ENCODE measurements around the gene IFNA4.
"Not testable (repeated sequence)": the region's sequence is repeated elsewhere in the genome, so short reads cannot be mapped to it uniquely, and the experiment has no call there.

Gene IFNA4

GRCh38 chr9:21187487-21187886, at the start of gene IFNA4:
Gene IFNA4 (minus strand): TSS chr9:21187587. CDS start chr9:21187531, 56 bp downstream.
- not testable (repeated sequence) for DNase-seq

- DNase-seq = not testable (repeated sequence)
Observed at GRCh38 chr9:21236360-21236714, 49.0 kb upstream of the IFNA4 start.

GRCh38 chr9:21235468-21236359, 48.3 kb upstream of the IFNA4 start:
- DNase-seq = peak; percentile 8

GRCh38 chr9:21234153-21234687, 46.8 kb upstream of the IFNA4 start:
- no peak for DNase-seq

GRCh38 chr9:21233258-21233657, 45.9 kb upstream of the IFNA4 start:
- DNase-seq = no peak

- DNase-seq = no peak
Observed at GRCh38 chr9:21228122-21228521, 40.7 kb upstream of the IFNA4 start, which contains the start of gene IFNA17. Gene IFNA17 (minus strand): TSS chr9:21228222. CDS start chr9:21228173, 49 bp downstream.

GRCh38 chr9:21217211-21217610, 29.8 kb upstream of the IFNA4 start, which contains the start of gene IFNA16:
Gene IFNA16 (minus strand): TSS chr9:21217311. CDS start chr9:21217305, 6 bp downstream.
- not testable (repeated sequence) for DNase-seq

GRCh38 chr9:21213411-21214326, 26.3 kb upstream of the IFNA4 start:
- not testable (repeated sequence) for DNase-seq

- DNase-seq = not testable (repeated sequence)
Observed at GRCh38 chr9:21212160-21212559, 24.8 kb upstream of the IFNA4 start.

GRCh38 chr9:21210782-21211181, 23.4 kb upstream of the IFNA4 start:
- not testable (repeated sequence) for DNase-seq

GRCh38 chr9:21210311-21210710, 22.9 kb upstream of the IFNA4 start:
- no peak for DNase-seq

GRCh38 chr9:21207043-21207442, 19.7 kb upstream of the IFNA4 start, which contains the start of gene IFNA10:
Gene IFNA10 (minus strand): TSS chr9:21207143. CDS start chr9:21207097, 46 bp downstream.
- DNase-seq = not testable (repeated sequence)

- DNase-seq = no peak
Observed at GRCh38 chr9:21205204-21205603, 17.8 kb upstream of the IFNA4 start.

GRCh38 chr9:21202105-21202504, 14.7 kb upstream of the IFNA4 start, which contains the start of gene IFNA7:
Gene IFNA7 (minus strand): TSS chr9:21202205. CDS start chr9:21202165, 40 bp downstream.
- DNase-seq = not testable (repeated sequence)

- peak; percentile 17 for DNase-seq
Observed at GRCh38 chr9:21194867-21195776, 7.7 kb upstream of the IFNA4 start.

- DNase-seq = not testable (repeated sequence)
Observed at GRCh38 chr9:21182810-21183736, 4.3 kb downstream of the IFNA4 start.

- no peak for DNase-seq
Observed at GRCh38 chr9:21174671-21175070, 12.7 kb downstream of the IFNA4 start.

GRCh38 chr9:21172156-21172555, 15.2 kb downstream of the IFNA4 start:
- DNase-seq = no peak

GRCh38 chr9:21171351-21171750, 16.0 kb downstream of the IFNA4 start:
- DNase-seq = no peak

GRCh38 chr9:21166560-21166959, 20.8 kb downstream of the IFNA4 start, which contains the start of gene IFNA21:
Gene IFNA21 (minus strand): TSS chr9:21166660. CDS start chr9:21166612, 48 bp downstream.
- DNase-seq = not testable (repeated sequence)

Measured in activated CD4-positive, alpha-beta T cell treated with anti-CD3 and anti-CD28 coated beads, Interleukin-2, amount 50 U/mL, for 1 hour (primary cell).